K562 (cell line): Measurements from ENCODE around the gene MPPED2. TPM values are rescaled to one million over a fixed set of nuclear protein-coding genes. Genes with fewer than 3 reads are reported as not detected.

Experiments used
- ATAC-seq: fragments of 200-7000 bp; cut with Tn5 transposase; 3 replicates; pipeline ENCODE4 v1.9.1; 2020; ENCODE audit warnings: moderate library complexity
- BruUV-seq: library from RNA; stranded (reverse); fragments of 400-500 nt; replicated peaks from 2 replicates; lab custom pipeline; 2021; lab: Mats Ljungman, UMichigan
- CTCF ChIA-PET: fragments of 300-600 bp; formaldehyde crosslinking; extraction: SDS; loops from one replicate; lab custom pipeline; 2021; ENCODE audit warnings: low intra/inter-chr PET ratio; lab: Yijun Ruan, JAX
- POLR2A ChIA-PET: fragments of 300-600, 350-650 bp; sonication (Branson Sonifier 250); formaldehyde crosslinking; extraction: SDS; loops from one replicate; lab custom pipeline; 2021; ENCODE audit warnings: antibody characterized with exemption, inconsistent platforms; lab: Yijun Ruan, JAX
- DNase-seq, 4 experiments: peaks; one replicate each; pipeline versions ENCODE4 v3.0.0 to v3.0.0-alpha.2; 2011 to 2018; ENCODE audit warnings: low spot score in 3 of 4, mixed read lengths in 3 of 4; ENCODE audit errors: extremely low read depth in 1 of 4
- FAIRE-seq: peaks from 2 replicates; lab custom pipeline; 2011; peaks lifted over from hg19 to GRCh38; lab: Jason Lieb, UNC
- H2AFZ ChIP-seq: 2 replicates; pipeline ENCODE4 v1.6.0; 2011; ENCODE audit warnings: low read depth, low read length, control low read depth, inconsistent platforms
- H3K27ac ChIP-seq: fragments of 200-600 bp; 3 replicates; pipeline ENCODE4 v1.8.0; 2011; ENCODE audit warnings: low read depth, mild to moderate bottlenecking, control low read depth, inconsistent platforms, low read length, moderate library complexity, mixed read lengths; ENCODE audit errors: extremely low read depth
- H3K27me3 ChIP-seq, 2 experiments: fragments of 300-600 bp in 1 of 2; 2 replicates in 1 of 2; 3 replicates in 1 of 2; pipeline versions ENCODE4 v1.6.0 to v1.8.0; 2011; ENCODE audit warnings: inconsistent platforms in 2 of 2, low read length in 2 of 2, mild to moderate bottlenecking in 1 of 2, mixed read lengths in 1 of 2, moderate library complexity in 1 of 2; ENCODE audit not compliant: control insufficient read depth in 2 of 2, insufficient read depth in 2 of 2
- H3K36me3 ChIP-seq: fragments of 300-600 bp; 3 replicates; pipeline ENCODE4 v1.8.0; 2011; ENCODE audit warnings: mild to moderate bottlenecking, low read length, inconsistent platforms; ENCODE audit not compliant: control insufficient read depth, insufficient read depth
- H3K4me1 ChIP-seq, 2 experiments: fragments of 200-600 bp in 1 of 2; replicated peaks in 1 of 2; 2 replicates in 1 of 2; 3 replicates in 1 of 2; pipeline versions ENCODE4 v1.5.1 to v1.8.0; 2011; ENCODE audit warnings: inconsistent platforms in 2 of 2, low read length in 2 of 2, mild to moderate bottlenecking in 1 of 2, mixed read lengths in 1 of 2, moderate library complexity in 1 of 2; ENCODE audit not compliant: control insufficient read depth in 2 of 2, insufficient read depth in 2 of 2
- H3K4me2 ChIP-seq: 2 replicates; pipeline ENCODE4 v1.6.1; 2011; ENCODE audit warnings: low read length, control low read depth, inconsistent platforms, mixed read lengths; ENCODE audit not compliant: insufficient read depth
- H3K4me3 ChIP-seq: fragments of 200-600 bp; sonication (generic), shearing (Covaris generic); 2 replicates; pipeline ENCODE4 v1.5.1; 2016; ENCODE audit warnings: control low read depth, inconsistent platforms
- H3K79me2 ChIP-seq: fragments of 200-600 bp; 3 replicates; pipeline ENCODE4 v1.8.0; 2011; ENCODE audit warnings: low read length, inconsistent platforms; ENCODE audit not compliant: control insufficient read depth, insufficient read depth
- H3K9ac ChIP-seq, 2 experiments: 2 replicates each; pipeline versions ENCODE4 v1.6.0 to v1.6.1; 2011; ENCODE audit warnings: low read depth in 2 of 2, low read length in 2 of 2, control low read depth in 1 of 2, inconsistent platforms in 1 of 2, mild to moderate bottlenecking in 1 of 2, mixed read lengths in 1 of 2; ENCODE audit not compliant: insufficient read depth in 1 of 2
- H3K9me1 ChIP-seq: one replicate; pipeline ENCODE4 v1.6.0; 2011; ENCODE audit warnings: inconsistent platforms, mild to moderate bottlenecking, low read length, moderate library complexity; ENCODE audit not compliant: control insufficient read depth, insufficient read depth
- H3K9me3 ChIP-seq: replicated peaks from 2 replicates; pipeline ENCODE4 v1.5.1; 2011; ENCODE audit warnings: low read depth, low read length, inconsistent platforms; ENCODE audit not compliant: control insufficient read depth, insufficient read depth
- H4K20me1 ChIP-seq: replicated peaks from 2 replicates; pipeline ENCODE4 v1.6.1; 2011; ENCODE audit warnings: low read length, inconsistent platforms, mixed read lengths; ENCODE audit not compliant: control insufficient read depth, insufficient read depth
- MAFF ChIP-seq: IDR thresholded peaks from 2 replicates; pipeline ENCODE4 v1.6.1; 2012; ENCODE audit warnings: low read length, improper control_type of control experiment
- SIX5 ChIP-seq, 2 experiments: IDR thresholded peaks; 2 replicates each; pipeline ENCODE4 v1.6.1; 2011; ENCODE audit warnings: low read length in 2 of 2, borderline replicate concordance in 1 of 2, low read depth in 1 of 2, mild to moderate bottlenecking in 1 of 2, moderate library complexity in 1 of 2; ENCODE audit not compliant: insufficient read depth in 1 of 2
- ZNF316 ChIP-seq: fragments of 450-650 bp; IDR thresholded peaks from 2 replicates; pipeline ENCODE4 v1.6.1; 2016
- WGBS: fragments of 100-300 bp; shearing (Covaris generic); methylation state at CpG from one replicate; pipeline ENCODE4 v1.1.6; 2016; ENCODE audit warnings: low coverage, mixed read lengths; ENCODE audit not compliant: insufficient coverage; ENCODE audit errors: missing lambda C conversion rate; 5-methylcytosine and 5-hydroxymethylcytosine counted together
- in situ Hi-C: fragments of 300-500 bp; cut with MboI; formaldehyde crosslinking; loops from 4 replicates; pipeline ENCODE4 v1.15.0; 2018; ENCODE audit warnings: inconsistent platforms, mixed read lengths
- intact Hi-C: fragments of 100-400 bp; cut with micrococcal nuclease; formaldehyde crosslinking; loops from 2 replicates; pipeline ENCODE4 v1.14.2; 2022
- polyA plus RNA-seq, 8 experiments: library from polyadenylated mRNA; depleted of rRNA in 4 of 8; stranded (reverse) in 5 of 8; unstranded in 3 of 8; fragments of >200 nt; fragmentation: Nextera tagmentation in 2 of 8; fragmentation: Illumina TruSeq in 1 of 8; extraction: Ambion mirVana in 2 of 8; extraction: Trizol in 1 of 8; gene quantifications; 2 replicates each; pipeline versions ENCODE4 v1.2.1 to v1.2.3, GENCODE V29; 2011 to 2014; ENCODE audit warnings: inconsistent platforms in 1 of 8, missing spikeins in 1 of 8
- total RNA-seq, 7 experiments: library from RNA; depleted of rRNA in 6 of 7; stranded (reverse); fragments of >200 nt in 6 of 7; fragmentation: Illumina TruSeq in 2 of 7; extraction: Trizol in 2 of 7; gene quantifications; 2 replicates each; pipeline versions ENCODE4 v1.2.1 to v1.2.3, GENCODE V29; 2011 to 2021; ENCODE audit warnings: low replicate concordance in 1 of 7
- TF ChIP-seq, protein P1 (sequence below): IDR thresholded peaks from 2 replicates; pipeline ENCODE4 v1.6.1; 2011; ENCODE audit warnings: borderline replicate concordance, low read depth, mild to moderate bottlenecking, moderate library complexity, low read length; ENCODE audit not compliant: insufficient read depth, poor library complexity, severe bottlenecking

Gene MPPED2
- total and polyA plus RNA-seq, 9 of the 15 experiments (the other 6 are each of a cell fraction or from before 2014, with no cell fraction given): not detected

- TF ChIP-seq ZNF316 (peak; percentile 56), MAFF (0 out of 2 replicates have a peak, but pooled peaks have one; percentile 5), SIX5 (IDR thresholded peaks at IDR 0.05; ENCODE audit: borderline replicate concordance in 1 of 2, insufficient read depth in 1 of 2, low read depth in 1 of 2, low read length in 2 of 2) (no peak)
- TF ChIP-seq, protein P1, sequence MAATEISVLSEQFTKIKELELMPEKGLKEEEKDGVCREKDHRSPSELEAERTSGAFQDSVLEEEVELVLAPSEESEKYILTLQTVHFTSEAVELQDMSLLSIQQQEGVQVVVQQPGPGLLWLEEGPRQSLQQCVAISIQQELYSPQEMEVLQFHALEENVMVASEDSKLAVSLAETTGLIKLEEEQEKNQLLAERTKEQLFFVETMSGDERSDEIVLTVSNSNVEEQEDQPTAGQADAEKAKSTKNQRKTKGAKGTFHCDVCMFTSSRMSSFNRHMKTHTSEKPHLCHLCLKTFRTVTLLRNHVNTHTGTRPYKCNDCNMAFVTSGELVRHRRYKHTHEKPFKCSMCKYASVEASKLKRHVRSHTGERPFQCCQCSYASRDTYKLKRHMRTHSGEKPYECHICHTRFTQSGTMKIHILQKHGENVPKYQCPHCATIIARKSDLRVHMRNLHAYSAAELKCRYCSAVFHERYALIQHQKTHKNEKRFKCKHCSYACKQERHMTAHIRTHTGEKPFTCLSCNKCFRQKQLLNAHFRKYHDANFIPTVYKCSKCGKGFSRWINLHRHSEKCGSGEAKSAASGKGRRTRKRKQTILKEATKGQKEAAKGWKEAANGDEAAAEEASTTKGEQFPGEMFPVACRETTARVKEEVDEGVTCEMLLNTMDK: no peak
- TF ChIP-seq, all 486 proteins: peak for 2
- no peaks in the 10 kb centered on the region for H3K9me3 ChIP-seq
- in situ Hi-C loops: no loop called here
- H3K4me3 ChIP-seq: no peak overlapping the region
- H3K36me3 ChIP-seq: no peaks in the 10 kb centered on the region
- H3K79me2 ChIP-seq: no peaks in the 10 kb centered on the region
- H3K27me3 ChIP-seq: no peaks in the 10 kb centered on the region
- POLR2A ChIA-PET: no interaction called here
- no peak overlapping the region for H3K4me2 ChIP-seq
- H3K27ac ChIP-seq: no peak overlapping the region
- FAIRE-seq (no peak), ATAC-seq (no peak), DNase-seq (no peak)
- no peak overlapping the region for H3K9ac ChIP-seq
- no peaks in the 10 kb centered on the region for H3K9me1 ChIP-seq
- no peaks in the 10 kb centered on the region for H3K4me1 ChIP-seq
- intact Hi-C loops: no loop called here
- BruUV-seq: no TSS peak
- WGBS: 0% methylated on average over 2 of the region's 5 CpGs
- H4K20me1 ChIP-seq: no peaks in the 10 kb centered on the region
- no peak overlapping the region for H2AFZ ChIP-seq
- CTCF ChIA-PET: no interaction called here
Measured at GRCh38 chr11:30497600-30497999, 88.6 kb downstream of the MPPED2 start.
